ENCODE measurements around the gene KAT2B.

KAT2B gene

GRCh38 chr3:20066850-20067617, 26.8 kb downstream of the KAT2B start:
- no peak for DNase-seq

GRCh38 chr3:20068512-20069177, 28.4 kb downstream of the KAT2B start:
- DNase-seq: no peak

- no peak for DNase-seq
Measured at GRCh38 chr3:20069178-20069532, 28.9 kb downstream of the KAT2B start.

- DNase-seq: no peak
Measured at GRCh38 chr3:20071175-20071574, 30.9 kb downstream of the KAT2B start.

GRCh38 chr3:20072422-20072821, 32.2 kb downstream of the KAT2B start:
- DNase-seq: no peak

GRCh38 chr3:20073068-20073467, 32.8 kb downstream of the KAT2B start:
- no peak for DNase-seq

GRCh38 chr3:20073683-20074082, 33.4 kb downstream of the KAT2B start:
- DNase-seq: no peak

- no peak for DNase-seq
Measured at GRCh38 chr3:20074226-20075063, 34.2 kb downstream of the KAT2B start.

- DNase-seq: no peak
Measured at GRCh38 chr3:20075197-20075596, 35.0 kb downstream of the KAT2B start.

GRCh38 chr3:20076296-20076997, 36.2 kb downstream of the KAT2B start:
- DNase-seq: no peak

GRCh38 chr3:20077068-20077467, 36.8 kb downstream of the KAT2B start:
- no peak for DNase-seq

GRCh38 chr3:20078194-20078714, 38.0 kb downstream of the KAT2B start:
- no peak for DNase-seq

- no peak for DNase-seq
Measured at GRCh38 chr3:20079621-20080020, 39.4 kb downstream of the KAT2B start.

GRCh38 chr3:20080956-20081554, 40.8 kb downstream of the KAT2B start:
- peak; percentile 19 for DNase-seq

- no peak for DNase-seq
Measured at GRCh38 chr3:20083253-20083652, 43.0 kb downstream of the KAT2B start.

GRCh38 chr3:20083953-20084352, 43.7 kb downstream of the KAT2B start:
- no peak for DNase-seq

- no peak for DNase-seq
Measured at GRCh38 chr3:20091331-20092047, 51.2 kb downstream of the KAT2B start.

GRCh38 chr3:20095470-20095869, 55.2 kb downstream of the KAT2B start:
- DNase-seq: no peak

GRCh38 chr3:20096135-20096685, 56.0 kb downstream of the KAT2B start:
- DNase-seq: no peak

GRCh38 chr3:20097015-20097414, 56.8 kb downstream of the KAT2B start:
- DNase-seq: no peak

GRCh38 chr3:20099060-20099459, 58.8 kb downstream of the KAT2B start:
- DNase-seq: no peak

All from activated CD4-positive, alpha-beta T cell treated with anti-CD3 and anti-CD28 coated beads, Interleukin-2, amount 50 U/mL, for 1 hour (primary cell).